ENCODE data around the gene KRTAP10-12. TPM values are rescaled to one million over a fixed set of nuclear protein-coding genes. Genes with fewer than 3 reads are reported as not detected.

Gene KRTAP10-12
- total RNA-seq, 1 experiment from 2014 or later: not detected

Other genes with a start within 250 kb of the KRTAP10-12 start
- 1.2 and 1.4 TPM in 2 replicates for gene LRRC3, start 241.7 kb upstream of the KRTAP10-12 start, total RNA-seq (2014; rRNA removed; shearing (Covaris generic); ENCODE audit: low replicate concordance)
- gene KRTAP10-1, start 157.0 kb upstream of the KRTAP10-12 start, total RNA-seq (2014; rRNA removed; shearing (Covaris generic); ENCODE audit: low replicate concordance): not detected in 2 replicates
- gene KRTAP10-2, start 145.7 kb upstream of the KRTAP10-12 start, total RNA-seq (2014; rRNA removed; shearing (Covaris generic); ENCODE audit: low replicate concordance): not detected in 2 replicates
- gene KRTAP10-3, start 138.4 kb upstream of the KRTAP10-12 start, total RNA-seq (2014; rRNA removed; shearing (Covaris generic); ENCODE audit: low replicate concordance): not detected in 2 replicates
- not detected in 2 replicates for gene KRTAP10-4, start 123.4 kb upstream of the KRTAP10-12 start, total RNA-seq (2014; rRNA removed; shearing (Covaris generic); ENCODE audit: low replicate concordance)
- not detected in 2 replicates for gene KRTAP10-5, start 116.6 kb upstream of the KRTAP10-12 start, total RNA-seq (2014; rRNA removed; shearing (Covaris generic); ENCODE audit: low replicate concordance)
- gene KRTAP10-6, start 104.7 kb upstream of the KRTAP10-12 start, total RNA-seq (2014; rRNA removed; shearing (Covaris generic); ENCODE audit: low replicate concordance): not detected in 2 replicates
- not detected in 2 replicates for gene KRTAP10-7, start 96.6 kb upstream of the KRTAP10-12 start, total RNA-seq (2014; rRNA removed; shearing (Covaris generic); ENCODE audit: low replicate concordance)
- gene KRTAP10-8, start 85.1 kb upstream of the KRTAP10-12 start, total RNA-seq (2014; rRNA removed; shearing (Covaris generic); ENCODE audit: low replicate concordance): not detected in 2 replicates
- gene KRTAP10-9, start 70.1 kb upstream of the KRTAP10-12 start, total RNA-seq (2014; rRNA removed; shearing (Covaris generic); ENCODE audit: low replicate concordance): not detected in 2 replicates
- gene KRTAP10-10, start 59.8 kb upstream of the KRTAP10-12 start, total RNA-seq (2014; rRNA removed; shearing (Covaris generic); ENCODE audit: low replicate concordance): not detected in 2 replicates
- gene KRTAP10-11, start 50.8 kb upstream of the KRTAP10-12 start, total RNA-seq (2014; rRNA removed; shearing (Covaris generic); ENCODE audit: low replicate concordance): not detected in 2 replicates
- gene KRTAP12-4, start 42.5 kb upstream of the KRTAP10-12 start, total RNA-seq (2014; rRNA removed; shearing (Covaris generic); ENCODE audit: low replicate concordance): not detected in 2 replicates
- gene KRTAP12-3, start 39.2 kb upstream of the KRTAP10-12 start, total RNA-seq (2014; rRNA removed; shearing (Covaris generic); ENCODE audit: low replicate concordance): not detected in 2 replicates
- gene KRTAP12-2, start 30.2 kb upstream of the KRTAP10-12 start, total RNA-seq (2014; rRNA removed; shearing (Covaris generic); ENCODE audit: low replicate concordance): not detected in 2 replicates
- gene KRTAP12-1, start 15.0 kb upstream of the KRTAP10-12 start, total RNA-seq (2014; rRNA removed; shearing (Covaris generic); ENCODE audit: low replicate concordance): not detected in 2 replicates
- not detected in 2 replicates for gene TSPEAR, start 14.4 kb downstream of the KRTAP10-12 start, total RNA-seq (2014; rRNA removed; shearing (Covaris generic); ENCODE audit: low replicate concordance)
- 59.9 and 76.0 TPM in 2 replicates for gene UBE2G2, start 104.6 kb downstream of the KRTAP10-12 start, total RNA-seq (2014; rRNA removed; shearing (Covaris generic); ENCODE audit: low replicate concordance)
- gene SUMO3, start 120.9 kb downstream of the KRTAP10-12 start, total RNA-seq (2014; rRNA removed; shearing (Covaris generic); ENCODE audit: low replicate concordance): 153 and 197 TPM in 2 replicates
- gene PTTG1IP, start 176.5 kb downstream of the KRTAP10-12 start, total RNA-seq (2014; rRNA removed; shearing (Covaris generic); ENCODE audit: low replicate concordance): 396 and 445 TPM in 2 replicates
- gene ITGB2, start 223.7 kb downstream of the KRTAP10-12 start, total RNA-seq (2014; rRNA removed; shearing (Covaris generic); ENCODE audit: low replicate concordance): 4.3 and 12.9 TPM in 2 replicates
- 27.8 and 55.6 TPM in 2 replicates for gene SLX9, start 242.9 kb downstream of the KRTAP10-12 start, total RNA-seq (2014; rRNA removed; shearing (Covaris generic); ENCODE audit: low replicate concordance)

All from MG63 (cell line).